K562 (cell line): ENCODE measurements around the gene AGRN. TPM values are rescaled to one million over a fixed set of nuclear protein-coding genes. Genes with fewer than 3 reads are reported as not detected.

Experiments used
- CBX3 ChIP-seq, 2 experiments: IDR thresholded peaks; 1 replicate in 1 of 2; 2 replicates in 1 of 2; pipeline ENCODE4 v1.6.1; 2012; ENCODE audit warnings: inconsistent platforms in 2 of 2, low read length in 2 of 2, borderline replicate concordance in 1 of 2, control low read depth in 1 of 2
- CHD4 ChIP-seq: fragments of 200-600 bp; sonication (generic); IDR thresholded peaks from 3 replicates; pipeline ENCODE4 v1.6.1; 2012; ENCODE audit warnings: low read depth, mild to moderate bottlenecking, mixed read lengths, low read length, inconsistent platforms; ENCODE audit not compliant: insufficient read depth, insufficient replicate concordance, poor library complexity, severe bottlenecking
- E2F6 ChIP-seq, 2 experiments: IDR thresholded peaks; 2 replicates each; pipeline ENCODE4 v1.6.1; 2011; ENCODE audit warnings: borderline replicate concordance in 1 of 2, control low read depth in 1 of 2, low read depth in 1 of 2, low read length in 1 of 2, mild to moderate bottlenecking in 1 of 2, mixed read lengths in 1 of 2, moderate library complexity in 1 of 2; ENCODE audit not compliant: insufficient read depth in 1 of 2, insufficient read length in 1 of 2, poor library complexity in 1 of 2, severe bottlenecking in 1 of 2; ENCODE audit errors: extremely low read depth in 1 of 2
- ERF ChIP-seq: fragments of 450-650 bp; formaldehyde crosslinking; IDR thresholded peaks from 2 replicates; pipeline ENCODE4 v1.4.0; 2020; ENCODE audit warnings: mild to moderate bottlenecking, mixed read lengths
- GTF2B ChIP-seq: IDR thresholded peaks from 2 replicates; pipeline ENCODE4 v1.6.1; 2011; ENCODE audit not compliant: insufficient read length; ENCODE audit errors: extremely low read depth
- KLF16 ChIP-seq: IDR thresholded peaks from 2 replicates; pipeline ENCODE4 v1.6.1; 2016; ENCODE audit warnings: antibody characterized with exemption
- POLR3A ChIP-seq: IDR thresholded peaks from 2 replicates; pipeline ENCODE4 v1.6.1; 2011; ENCODE audit warnings: borderline replicate concordance, mild to moderate bottlenecking, moderate library complexity; ENCODE audit not compliant: insufficient read length, insufficient read depth; ENCODE audit errors: extremely low read depth
- RBM17 ChIP-seq: fragments of 200-400 bp; formaldehyde crosslinking; IDR thresholded peaks from 2 replicates; pipeline ENCODE4 v1.6.1; 2017; ENCODE audit warnings: low read depth, mild to moderate bottlenecking, low read length, borderline replicate concordance
- STAT6 ChIP-seq: sonication (generic); formaldehyde crosslinking; IDR thresholded peaks from 2 replicates; pipeline ENCODE4 v1.8.1; 2023; ENCODE audit warnings: mild to moderate bottlenecking, missing genetic modification reagents
- TCF7 ChIP-seq: sonication (generic); IDR thresholded peaks from 2 replicates; pipeline ENCODE4 v1.6.1; 2016; ENCODE audit warnings: antibody characterized with exemption, borderline replicate concordance
- ZBTB7A ChIP-seq: IDR thresholded peaks from 2 replicates; pipeline ENCODE4 v1.6.1; 2011; ENCODE audit warnings: low read depth, mild to moderate bottlenecking, low read length, moderate library complexity, borderline replicate concordance; ENCODE audit not compliant: control insufficient read depth
- ZKSCAN3 ChIP-seq: fragments of 250-450 bp; sonication (Bioruptor Pico); IDR thresholded peaks from 2 replicates; pipeline ENCODE4 v1.4.0; 2020
- ZNF431 ChIP-seq: sonication (generic); formaldehyde crosslinking; IDR thresholded peaks from 2 replicates; pipeline ENCODE4 v1.8.0; 2022; ENCODE audit warnings: mild to moderate bottlenecking, missing genetic modification reagents
- polyA plus RNA-seq, 8 experiments: library from polyadenylated mRNA; depleted of rRNA in 4 of 8; stranded (reverse) in 5 of 8; unstranded in 3 of 8; fragments of >200 nt; fragmentation: Nextera tagmentation in 2 of 8; fragmentation: Illumina TruSeq in 1 of 8; extraction: Ambion mirVana in 2 of 8; extraction: Trizol in 1 of 8; gene quantifications; 2 replicates each; pipeline versions ENCODE4 v1.2.1 to v1.2.3, GENCODE V29; 2011 to 2014; ENCODE audit warnings: inconsistent platforms in 1 of 8, missing spikeins in 1 of 8
- total RNA-seq, 7 experiments: library from RNA; depleted of rRNA in 6 of 7; stranded (reverse); fragments of >200 nt in 6 of 7; fragmentation: Illumina TruSeq in 2 of 7; extraction: Trizol in 2 of 7; gene quantifications; 2 replicates each; pipeline versions ENCODE4 v1.2.1 to v1.2.3, GENCODE V29; 2011 to 2021; ENCODE audit warnings: low replicate concordance in 1 of 7
- TF ChIP-seq, protein P1 (sequence below): fragments of 450-650 bp; IDR thresholded peaks from 2 replicates; pipeline ENCODE4 v1.6.1; 2017; ENCODE audit warnings: antibody characterized with exemption, mild to moderate bottlenecking
- TF ChIP-seq, protein P2 (sequence below): fragments of 450-650 bp; IDR thresholded peaks from 2 replicates; pipeline ENCODE4 v1.6.1; 2014; ENCODE audit warnings: low read depth, mild to moderate bottlenecking, moderate library complexity, borderline replicate concordance

AGRN gene
- total and polyA plus RNA-seq, 9 of the 15 experiments (the other 6 are each of a cell fraction or from before 2014, with no cell fraction given): 0.04 to 111 (median 18.1) TPM

DNA sequence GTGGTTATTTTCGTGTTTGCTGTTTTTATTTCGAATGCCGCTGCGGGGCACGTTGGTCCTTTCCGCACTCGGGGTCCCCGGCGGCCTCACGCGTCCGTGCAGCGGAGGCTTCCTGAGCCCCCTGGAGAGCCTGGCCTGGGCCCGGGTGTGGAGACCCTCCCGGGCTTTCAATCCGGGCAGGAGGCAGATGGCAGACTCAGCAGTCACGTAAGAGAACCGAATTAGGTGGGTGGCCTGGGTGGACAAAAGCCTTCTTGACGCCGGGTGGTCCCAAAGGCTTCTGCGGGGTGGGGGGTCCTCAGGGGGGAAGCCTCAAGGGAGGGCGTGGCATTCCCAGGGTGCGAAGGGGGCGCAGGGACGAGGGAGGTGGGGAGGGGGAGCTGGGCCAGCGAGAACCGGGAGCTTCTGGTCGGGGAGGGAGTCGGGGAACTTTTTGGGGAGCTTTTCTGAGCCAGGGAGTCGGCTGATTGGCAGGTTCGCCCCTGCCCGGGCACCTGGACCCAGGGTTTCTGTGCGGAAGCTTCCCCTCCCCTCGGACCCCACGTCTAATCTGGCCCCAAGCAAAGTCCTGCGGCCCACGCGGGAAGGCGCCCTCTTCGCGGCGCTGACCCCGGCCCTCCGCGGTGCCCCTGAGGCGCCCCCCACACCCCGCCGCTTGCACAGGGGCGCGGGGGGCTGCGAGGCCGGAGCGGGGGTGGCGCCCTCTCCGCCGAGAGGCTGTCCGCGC is 18.7 kb upstream of the AGRN start (continued):
- TF ChIP-seq STAT6 (CRISPR knock-in tag): no peak
- TF ChIP-seq CBX3 (IDR thresholded peaks at IDR 0.05; ENCODE audit: borderline replicate concordance in 1 of 2, low read length in 2 of 2): no peak
- TF ChIP-seq E2F6 (IDR thresholded peaks at IDR 0.05; ENCODE audit: borderline replicate concordance in 1 of 2, extremely low read depth in 1 of 2, insufficient read depth in 1 of 2, insufficient read length in 1 of 2, low read depth in 1 of 2, low read length in 1 of 2, poor library complexity in 1 of 2, severe bottlenecking in 1 of 2): no peak
- no peak for TF ChIP-seq GTF2B
- TF ChIP-seq TCF7: 0 out of 2 replicates have a peak, but pooled peaks have one; percentile 2
- TF ChIP-seq CHD4: peak; percentile 40
- TF ChIP-seq ZKSCAN3 (CRISPR knock-in tag): no peak
- peak; percentile 86 for TF ChIP-seq ZBTB7A
- TF ChIP-seq POLR3A: no peak
- TF ChIP-seq, protein P1, sequence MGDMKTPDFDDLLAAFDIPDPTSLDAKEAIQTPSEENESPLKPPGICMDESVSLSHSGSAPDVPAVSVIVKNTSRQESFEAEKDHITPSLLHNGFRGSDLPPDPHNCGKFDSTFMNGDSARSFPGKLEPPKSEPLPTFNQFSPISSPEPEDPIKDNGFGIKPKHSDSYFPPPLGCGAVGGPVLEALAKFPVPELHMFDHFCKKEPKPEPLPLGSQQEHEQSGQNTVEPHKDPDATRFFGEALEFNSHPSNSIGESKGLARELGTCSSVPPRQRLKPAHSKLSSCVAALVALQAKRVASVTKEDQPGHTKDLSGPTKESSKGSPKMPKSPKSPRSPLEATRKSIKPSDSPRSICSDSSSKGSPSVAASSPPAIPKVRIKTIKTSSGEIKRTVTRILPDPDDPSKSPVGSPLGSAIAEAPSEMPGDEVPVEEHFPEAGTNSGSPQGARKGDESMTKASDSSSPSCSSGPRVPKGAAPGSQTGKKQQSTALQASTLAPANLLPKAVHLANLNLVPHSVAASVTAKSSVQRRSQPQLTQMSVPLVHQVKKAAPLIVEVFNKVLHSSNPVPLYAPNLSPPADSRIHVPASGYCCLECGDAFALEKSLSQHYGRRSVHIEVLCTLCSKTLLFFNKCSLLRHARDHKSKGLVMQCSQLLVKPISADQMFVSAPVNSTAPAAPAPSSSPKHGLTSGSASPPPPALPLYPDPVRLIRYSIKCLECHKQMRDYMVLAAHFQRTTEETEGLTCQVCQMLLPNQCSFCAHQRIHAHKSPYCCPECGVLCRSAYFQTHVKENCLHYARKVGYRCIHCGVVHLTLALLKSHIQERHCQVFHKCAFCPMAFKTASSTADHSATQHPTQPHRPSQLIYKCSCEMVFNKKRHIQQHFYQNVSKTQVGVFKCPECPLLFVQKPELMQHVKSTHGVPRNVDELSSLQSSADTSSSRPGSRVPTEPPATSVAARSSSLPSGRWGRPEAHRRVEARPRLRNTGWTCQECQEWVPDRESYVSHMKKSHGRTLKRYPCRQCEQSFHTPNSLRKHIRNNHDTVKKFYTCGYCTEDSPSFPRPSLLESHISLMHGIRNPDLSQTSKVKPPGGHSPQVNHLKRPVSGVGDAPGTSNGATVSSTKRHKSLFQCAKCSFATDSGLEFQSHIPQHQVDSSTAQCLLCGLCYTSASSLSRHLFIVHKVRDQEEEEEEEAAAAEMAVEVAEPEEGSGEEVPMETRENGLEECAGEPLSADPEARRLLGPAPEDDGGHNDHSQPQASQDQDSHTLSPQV: 0 out of 2 replicates have a peak, but pooled peaks have one; percentile 10
- TF ChIP-seq, protein P2, sequence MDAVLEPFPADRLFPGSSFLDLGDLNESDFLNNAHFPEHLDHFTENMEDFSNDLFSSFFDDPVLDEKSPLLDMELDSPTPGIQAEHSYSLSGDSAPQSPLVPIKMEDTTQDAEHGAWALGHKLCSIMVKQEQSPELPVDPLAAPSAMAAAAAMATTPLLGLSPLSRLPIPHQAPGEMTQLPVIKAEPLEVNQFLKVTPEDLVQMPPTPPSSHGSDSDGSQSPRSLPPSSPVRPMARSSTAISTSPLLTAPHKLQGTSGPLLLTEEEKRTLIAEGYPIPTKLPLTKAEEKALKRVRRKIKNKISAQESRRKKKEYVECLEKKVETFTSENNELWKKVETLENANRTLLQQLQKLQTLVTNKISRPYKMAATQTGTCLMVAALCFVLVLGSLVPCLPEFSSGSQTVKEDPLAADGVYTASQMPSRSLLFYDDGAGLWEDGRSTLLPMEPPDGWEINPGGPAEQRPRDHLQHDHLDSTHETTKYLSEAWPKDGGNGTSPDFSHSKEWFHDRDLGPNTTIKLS: peak; percentile 12; the same call in 1 of the 2 replicates
- TF ChIP-seq KLF16: no peak
- no peak for TF ChIP-seq ERF (CRISPR knock-in tag)
- TF ChIP-seq RBM17: no peak
- TF ChIP-seq ZNF431 (CRISPR knock-in tag): no peak
